ENCODE results near the gene BCL2L11.

The BCL2L11 gene

DNA sequence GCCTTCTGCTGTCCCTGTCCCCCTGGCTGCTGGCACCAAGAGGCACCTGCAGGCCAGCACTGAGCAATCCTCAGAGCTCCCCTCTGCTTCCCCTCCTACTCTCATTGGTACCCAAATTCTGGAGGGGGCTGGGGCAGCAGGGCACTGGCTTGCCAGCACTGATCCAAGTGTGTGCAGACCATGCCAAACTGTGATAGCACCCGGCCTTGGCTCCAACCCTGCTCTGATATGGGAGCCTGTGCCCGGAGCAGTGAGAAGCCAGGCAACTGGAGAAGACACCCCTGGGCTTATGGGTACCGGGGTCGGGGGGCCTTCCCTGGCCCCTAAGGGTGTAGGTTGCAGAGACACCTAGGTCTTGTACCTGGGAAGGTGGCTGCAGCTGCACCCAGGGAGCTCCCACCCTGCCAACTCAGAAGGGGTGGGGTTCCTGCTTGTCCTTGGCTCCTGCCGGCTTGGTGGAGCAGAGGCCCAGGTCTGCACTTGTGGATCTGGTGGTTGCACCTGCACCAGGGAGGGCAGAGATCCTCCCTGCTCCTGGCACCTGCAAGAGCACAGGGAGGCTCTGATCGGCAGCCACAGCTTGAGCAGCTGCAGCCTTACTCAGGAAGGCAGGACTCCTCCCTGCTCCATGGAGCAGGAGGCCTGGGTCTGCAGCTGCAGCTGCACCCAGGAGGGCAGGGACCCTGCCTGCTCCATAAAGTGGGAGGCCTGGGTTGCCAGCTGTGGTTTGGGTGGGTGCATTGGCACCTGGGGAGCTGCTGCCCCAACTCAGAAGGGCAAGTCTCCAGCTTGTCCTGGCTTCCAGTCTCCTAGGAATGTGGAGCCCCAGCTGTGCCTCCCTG lies 96.3 kb downstream of the BCL2L11 start:
- no peak for DNase-seq (ENCODE audit: low read depth)
- TF ChIP-seq, protein P1, sequence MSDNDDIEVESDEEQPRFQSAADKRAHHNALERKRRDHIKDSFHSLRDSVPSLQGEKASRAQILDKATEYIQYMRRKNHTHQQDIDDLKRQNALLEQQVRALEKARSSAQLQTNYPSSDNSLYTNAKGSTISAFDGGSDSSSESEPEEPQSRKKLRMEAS (IDR thresholded peaks at IDR 0.05; ENCODE audit: low read depth, low read length): no peak
- no peak for TF ChIP-seq MYC (IDR thresholded peaks at IDR 0.05; ENCODE audit: low read depth, low read length)

More for the DNA sequence above, 96.3 kb downstream of the BCL2L11 start:
- H3K4me3 ChIP-seq (ENCODE audit: low read depth, low read length): no peak overlapping the region

Data from NB4 (cell line).